ENCODE results near the gene WDR41.
A peak's percentile ranks its signal among the peaks of the same experiment; 100 is the strongest.
"Not testable (repeated sequence)": the region's sequence is repeated elsewhere in the genome, so short reads cannot be mapped to it uniquely, and the experiment has no call there.

Gene WDR41
- 27.9 to 30.9 reads per million in 2 donors for total RNA-seq

GRCh38 chr5:77491783-77492652, at the start of gene WDR41:
Gene WDR41 (minus strand): TSS chr5:77492316. CDS start chr5:77492220, 96 bp downstream.
- DNase-seq: peak; percentile 70

- DNase-seq: no peak
Observed at GRCh38 chr5:77531297-77531696, 39.2 kb upstream of the WDR41 start.

GRCh38 chr5:77518304-77518703, 26.2 kb upstream of the WDR41 start:
- no peak for DNase-seq

GRCh38 chr5:77514457-77514856, 22.3 kb upstream of the WDR41 start:
- DNase-seq: no peak

- DNase-seq: no peak
Observed at GRCh38 chr5:77513321-77513720, 21.2 kb upstream of the WDR41 start.

- DNase-seq: not testable (repeated sequence)
Observed at GRCh38 chr5:77501132-77501531, 9.0 kb upstream of the WDR41 start.

- no peak for DNase-seq
Observed at GRCh38 chr5:77499973-77500372, 7.9 kb upstream of the WDR41 start.

GRCh38 chr5:77499441-77499840, 7.3 kb upstream of the WDR41 start:
- DNase-seq: no peak

- DNase-seq: no peak
Observed at GRCh38 chr5:77498952-77499351, 6.8 kb upstream of the WDR41 start.

GRCh38 chr5:77494935-77495334, 2.8 kb upstream of the WDR41 start:
- no peak for DNase-seq

GRCh38 chr5:77492653-77493000, 511 bp upstream of the WDR41 start:
- no peak for DNase-seq

- DNase-seq: not testable (repeated sequence)
Observed at GRCh38 chr5:77490741-77491344, 1.3 kb downstream of the WDR41 start.

- no peak for DNase-seq
Observed at GRCh38 chr5:77486344-77486962, 5.7 kb downstream of the WDR41 start.

GRCh38 chr5:77483682-77484081, 8.4 kb downstream of the WDR41 start:
- DNase-seq: no peak

- not testable (repeated sequence) for DNase-seq
Observed at GRCh38 chr5:77475041-77475440, 17.1 kb downstream of the WDR41 start.

GRCh38 chr5:77468875-77469274, 23.2 kb downstream of the WDR41 start:
- DNase-seq: not testable (repeated sequence)

GRCh38 chr5:77463905-77464304, 28.2 kb downstream of the WDR41 start:
- no peak for DNase-seq

GRCh38 chr5:77461287-77461686, 30.8 kb downstream of the WDR41 start:
- no peak for DNase-seq

GRCh38 chr5:77454123-77454522, 38.0 kb downstream of the WDR41 start:
- no peak for DNase-seq

GRCh38 chr5:77452351-77452750, 39.8 kb downstream of the WDR41 start:
- DNase-seq: no peak

- no peak for DNase-seq
Observed at GRCh38 chr5:77449981-77450380, 42.1 kb downstream of the WDR41 start.

GRCh38 chr5:77449277-77449676, 42.8 kb downstream of the WDR41 start:
- DNase-seq: no peak

GRCh38 chr5:77448831-77449230, 43.3 kb downstream of the WDR41 start:
- DNase-seq: no peak

- DNase-seq: no peak
Observed at GRCh38 chr5:77444356-77444755, 47.8 kb downstream of the WDR41 start.
